ENCODE data around the gene SOCS1.
"Not testable (repeated sequence)": the region's sequence is repeated elsewhere in the genome, so short reads cannot be mapped to it uniquely, and the experiment has no call there.

SOCS1 gene

GRCh38 chr16:11224096-11224893 lies 31.7 kb downstream of the SOCS1 start:
- peak; percentile 56 for DNase-seq

DNA sequence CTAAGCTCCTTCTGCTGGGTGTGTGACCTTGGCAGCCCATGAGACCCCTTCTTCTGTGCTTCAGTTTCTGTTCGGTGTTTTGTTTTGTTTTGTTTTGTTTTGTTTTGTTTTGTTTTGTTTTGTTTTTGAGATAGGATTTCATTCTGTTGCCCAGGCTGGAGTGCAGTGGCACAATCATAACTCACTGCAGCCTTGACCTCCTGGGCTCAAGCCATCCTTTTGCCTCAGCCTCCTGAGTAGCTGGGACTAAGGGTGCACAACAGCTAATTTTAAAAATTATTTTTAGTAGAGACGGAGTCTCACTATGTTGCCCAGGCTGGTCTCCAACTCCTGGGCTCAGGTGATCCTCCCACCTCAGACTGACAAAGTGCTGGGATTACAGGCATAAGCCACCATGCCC lies 35.5 kb downstream of the SOCS1 start:
- DNase-seq: not testable (repeated sequence)

GRCh38 chr16:11219178-11219577 lies 36.8 kb downstream of the SOCS1 start:
- DNase-seq: no peak

DNA sequence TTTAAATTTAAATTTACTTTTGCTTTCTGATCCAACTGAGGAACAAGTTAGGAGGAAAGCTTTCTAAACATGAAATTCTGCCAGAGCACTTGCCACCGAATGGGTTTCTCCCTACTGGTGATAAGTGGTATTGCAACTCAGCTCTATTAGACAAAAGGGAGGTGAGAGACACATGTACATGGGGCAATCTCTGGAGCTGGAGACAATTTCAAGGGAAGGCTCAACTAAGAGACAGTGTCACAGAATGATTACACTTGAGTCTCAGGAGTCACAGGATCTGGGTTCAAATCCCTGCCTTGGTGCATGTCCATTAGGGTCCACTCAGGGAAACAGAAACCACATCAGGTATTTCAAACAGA lies 37.4 kb downstream of the SOCS1 start:
- DNase-seq: no peak

- DNase-seq: no peak
Measured at GRCh38 chr16:11217651-11218603, 38.1 kb downstream of the SOCS1 start.

GRCh38 chr16:11215935-11216556 lies 40.0 kb downstream of the SOCS1 start:
- no peak for DNase-seq

- no peak for DNase-seq
Measured at GRCh38 chr16:11213799-11214198, 42.2 kb downstream of the SOCS1 start.

- no peak for DNase-seq
Measured at GRCh38 chr16:11213373-11213772, 42.6 kb downstream of the SOCS1 start.

DNA sequence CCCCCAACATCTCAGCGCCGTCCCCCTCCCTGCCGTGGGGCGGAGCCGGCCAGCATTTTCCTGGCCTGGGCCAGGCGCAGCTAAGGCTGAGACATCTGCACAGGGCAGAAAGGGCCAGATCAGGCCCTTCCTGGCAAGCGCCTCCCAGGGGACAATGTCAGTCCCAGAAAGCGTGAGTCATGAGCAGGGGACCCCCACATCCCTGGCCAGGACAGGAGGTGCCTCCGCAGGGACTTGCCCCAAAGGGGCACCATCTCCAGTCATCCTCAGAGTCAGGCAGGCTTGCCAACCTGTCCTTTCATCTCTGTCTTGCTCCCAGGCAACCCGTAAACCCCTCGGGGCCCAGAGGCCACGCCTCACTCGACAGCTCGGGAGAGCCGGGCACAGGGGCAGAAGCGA lies 43.2 kb downstream of the SOCS1 start:
- no peak for DNase-seq

GRCh38 chr16:11211977-11212797 lies 43.8 kb downstream of the SOCS1 start:
- DNase-seq: no peak

- no peak for DNase-seq
Measured at GRCh38 chr16:11211061-11211976, 44.7 kb downstream of the SOCS1 start.

- no peak for DNase-seq
Measured at GRCh38 chr16:11210260-11210659, 45.7 kb downstream of the SOCS1 start.

DNA sequence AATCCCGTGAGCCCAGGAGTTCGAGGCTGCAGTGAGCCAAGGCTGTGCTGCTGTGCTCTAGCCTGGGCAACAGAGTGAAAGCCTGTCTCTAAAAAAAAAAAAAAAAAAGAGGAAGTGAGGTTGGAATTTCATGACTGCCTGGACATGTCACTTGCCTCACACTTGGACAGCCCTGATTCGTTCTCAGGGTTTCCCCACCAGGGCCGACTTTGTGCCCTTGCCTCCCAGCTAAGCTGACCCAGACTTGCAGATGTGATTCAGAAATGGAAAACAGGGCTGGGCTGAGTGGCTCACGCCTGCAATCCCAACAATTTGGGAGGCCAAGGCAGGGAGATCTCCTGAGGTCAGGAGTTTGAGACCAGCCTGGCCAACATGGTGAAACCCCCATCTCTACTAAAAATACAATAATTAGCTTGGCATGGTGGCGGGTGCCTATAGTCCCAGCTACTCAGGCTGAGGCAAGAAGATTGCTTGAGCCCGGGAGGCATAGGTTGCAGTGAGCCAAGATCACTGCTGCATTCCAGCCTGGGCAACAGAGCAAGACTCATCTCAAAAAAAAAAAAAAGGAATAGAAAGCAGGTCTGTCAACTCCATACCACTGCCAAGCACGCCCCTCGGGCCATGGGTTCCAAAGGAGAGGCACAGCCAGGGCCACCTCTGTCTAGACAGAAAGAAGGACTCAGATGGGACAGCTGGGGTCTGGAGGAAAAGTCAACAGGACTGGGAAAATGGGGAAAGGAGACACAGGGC lies 46.9 kb downstream of the SOCS1 start:
- DNase-seq: no peak

- no peak for DNase-seq
Measured at GRCh38 chr16:11207646-11208045, 48.4 kb downstream of the SOCS1 start.

- DNase-seq: no peak
Measured at GRCh38 chr16:11205754-11206581, 50.0 kb downstream of the SOCS1 start.

DNA sequence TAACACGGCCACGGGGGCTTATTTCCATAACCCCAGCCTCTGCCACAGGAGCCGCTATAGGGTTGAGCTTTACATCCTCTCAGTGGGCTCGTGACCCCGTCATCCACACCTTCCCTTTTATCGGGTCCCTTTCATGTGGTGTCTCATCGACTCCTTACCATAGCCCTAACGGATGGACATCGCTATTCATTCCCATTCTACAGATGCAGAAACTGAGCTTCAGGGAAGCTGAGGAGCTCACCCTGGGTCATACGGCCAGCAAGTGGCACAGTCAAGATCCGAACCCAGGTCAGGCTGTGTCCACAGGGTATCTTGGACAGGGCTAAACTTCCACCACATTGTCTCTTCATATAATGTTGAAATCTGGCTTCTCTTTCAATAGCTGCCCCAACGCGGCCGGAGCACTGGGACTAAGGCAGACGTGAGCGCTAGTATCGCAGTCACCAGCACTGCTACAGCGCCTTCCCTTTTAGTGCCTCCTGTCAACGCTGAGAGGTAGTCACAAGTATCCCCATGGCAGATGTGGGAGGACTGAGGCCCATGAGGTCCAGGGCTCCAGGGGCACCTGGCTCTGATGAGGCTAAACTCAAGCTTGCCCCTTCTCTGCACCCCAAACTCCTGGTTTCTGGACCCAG lies 50.8 kb downstream of the SOCS1 start:
- no peak for DNase-seq

DNA sequence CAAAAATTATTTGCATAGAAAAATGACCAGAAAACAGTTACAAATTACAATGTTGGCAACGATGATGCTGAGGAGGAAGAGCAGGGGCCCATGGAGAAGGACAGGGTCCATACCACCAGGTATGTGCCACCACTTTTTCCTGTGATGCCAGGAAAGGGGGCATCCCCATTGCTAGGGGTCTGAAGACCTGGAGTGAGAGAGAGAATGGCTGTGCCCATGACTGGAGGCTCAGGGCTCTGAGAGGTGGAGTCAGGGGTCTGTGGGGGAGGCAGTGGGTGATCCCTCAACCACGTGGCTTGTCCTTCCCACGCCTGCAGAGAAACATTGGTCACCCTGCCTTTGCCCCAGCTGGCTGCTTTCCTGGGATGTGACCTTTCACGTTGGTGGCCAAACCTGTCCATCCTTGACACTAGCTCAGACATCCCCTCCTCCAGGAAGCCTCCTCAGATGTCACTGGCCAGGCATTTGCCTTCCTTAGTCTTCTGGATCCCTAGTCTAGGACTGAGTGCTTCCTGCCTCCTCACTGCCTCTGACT lies 51.4 kb downstream of the SOCS1 start:
- no peak for DNase-seq
